Muscle of arm (tissue), 12 donors: Measurements from ENCODE around the gene INPP5J. TPM values are rescaled to one million over a fixed set of nuclear protein-coding genes. Genes with fewer than 3 reads are reported as not detected.

Experiments
- polyA plus RNA-seq, 12 donors: library from polyadenylated mRNA; unstranded; fragments of 120-200 nt; gene quantifications; one replicate each; pipeline ENCODE4 v1.2.1, GENCODE V29; 2013; ENCODE audit not compliant: insufficient read length in 12 of 12

The INPP5J gene
- polyA plus RNA-seq, 12 donors, result 0.31 to 1.8 (median 1.1) TPM; not detected in 2

Other genes with a start within 250 kb of the INPP5J start
- 10 to 100 TPM in 11 of 12 donors, not detected in 1; 19.6 to 30.3 (median 25.5) TPM for gene MORC2, start 154.2 kb upstream of the INPP5J start, polyA plus RNA-seq
- gene TUG1, start 153.7 kb upstream of the INPP5J start, polyA plus RNA-seq, result 100 to 1,000 TPM in 10 of 12 donors, 10 to 100 TPM in 2; 92.5 to 162 (median 125) TPM
- 100 to 1,000 TPM in 11 of 12 donors, not detected in 1; 113 to 288 (median 218) TPM for gene SMTN, start 41.6 kb upstream of the INPP5J start, polyA plus RNA-seq
- gene SELENOM, start 15.4 kb upstream of the INPP5J start, polyA plus RNA-seq, result 10 to 100 TPM in 11 of 12 donors, not detected in 1; 12.7 to 29.7 (median 17.7) TPM
- under 1 TPM in 1 of 12 donors, not detected in 11; 0.14 TPM for gene PLA2G3, start 17.5 kb downstream of the INPP5J start, polyA plus RNA-seq
- gene RNF185, start 37.2 kb downstream of the INPP5J start, polyA plus RNA-seq, result 10 to 100 TPM in 11 of 12 donors, not detected in 1; 18.8 to 32.3 (median 24.6) TPM
- 10 to 100 TPM in 11 of 12 donors, not detected in 1; 17.9 to 34.8 (median 22.7) TPM for gene LIMK2, start 89.3 kb downstream of the INPP5J start, polyA plus RNA-seq
- 1 to 10 TPM in 11 of 12 donors, not detected in 1; 1.9 to 8.7 (median 4.2) TPM for gene PIK3IP1, start 169.5 kb downstream of the INPP5J start, polyA plus RNA-seq
- gene PATZ1, start 223.4 kb downstream of the INPP5J start, polyA plus RNA-seq, result 10 to 100 TPM in 11 of 12 donors, not detected in 1; 19.9 to 30.4 (median 22.2) TPM